ENCODE data around the gene PSMA6.
"Not testable (repeated sequence)": the region's sequence is repeated elsewhere in the genome, so short reads cannot be mapped to it uniquely, and the experiment has no call there.

The PSMA6 gene

GRCh38 chr14:35296545-35296944 is 4.4 kb downstream of the PSMA6 start:
- no peak overlapping the region for H3K27ac ChIP-seq
- TF ChIP-seq CTCF (conservative IDR thresholded peaks at IDR 0.05) = no peak

DNA sequence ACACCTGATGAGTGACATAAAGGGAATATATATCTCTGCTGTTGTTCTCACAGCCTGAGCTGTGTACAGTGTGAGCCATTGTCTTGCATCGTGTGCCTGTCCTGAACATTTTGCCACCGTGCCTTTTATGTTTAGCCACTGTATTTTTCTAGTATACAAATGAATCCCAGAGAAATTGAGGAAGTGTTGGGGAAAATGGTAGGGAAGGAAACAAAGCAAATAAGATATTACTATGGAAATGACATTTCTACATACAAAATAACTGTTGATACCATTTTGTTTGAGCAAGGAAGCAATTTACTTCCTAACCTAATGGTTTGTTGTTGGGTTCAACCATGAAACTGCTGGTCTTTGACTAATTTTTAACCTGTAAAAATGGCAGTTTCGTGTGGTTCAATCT is 5.5 kb downstream of the PSMA6 start:
- no peak overlapping the region for H3K27ac ChIP-seq
- no peak for TF ChIP-seq CTCF (conservative IDR thresholded peaks at IDR 0.05)

GRCh38 chr14:35298351-35298750 is 6.2 kb downstream of the PSMA6 start:
- TF ChIP-seq CTCF (conservative IDR thresholded peaks at IDR 0.05) = no peak
- H3K27ac ChIP-seq = no peak overlapping the region

DNA sequence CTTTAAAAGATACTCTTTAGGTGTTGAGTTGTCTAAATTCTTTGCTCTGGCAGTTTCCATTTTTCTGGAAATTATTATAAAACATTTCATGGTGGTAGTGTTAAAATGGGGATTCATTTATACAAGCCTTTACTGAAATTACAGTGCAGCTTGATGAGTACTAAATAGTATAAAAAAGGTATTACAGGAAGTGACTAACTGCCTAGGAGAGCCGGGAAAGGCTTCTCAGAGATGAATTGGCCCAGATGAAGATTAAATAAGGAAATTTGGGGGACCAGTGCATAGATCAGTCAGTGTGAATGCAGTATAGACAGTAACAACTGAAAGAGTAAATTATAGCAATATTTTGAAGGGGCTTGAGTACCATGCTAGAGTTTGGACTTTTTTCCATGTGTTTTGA is 7.5 kb downstream of the PSMA6 start:
- TF ChIP-seq CTCF (conservative IDR thresholded peaks at IDR 0.05) = no peak
- H3K27ac ChIP-seq = no peak overlapping the region

DNA sequence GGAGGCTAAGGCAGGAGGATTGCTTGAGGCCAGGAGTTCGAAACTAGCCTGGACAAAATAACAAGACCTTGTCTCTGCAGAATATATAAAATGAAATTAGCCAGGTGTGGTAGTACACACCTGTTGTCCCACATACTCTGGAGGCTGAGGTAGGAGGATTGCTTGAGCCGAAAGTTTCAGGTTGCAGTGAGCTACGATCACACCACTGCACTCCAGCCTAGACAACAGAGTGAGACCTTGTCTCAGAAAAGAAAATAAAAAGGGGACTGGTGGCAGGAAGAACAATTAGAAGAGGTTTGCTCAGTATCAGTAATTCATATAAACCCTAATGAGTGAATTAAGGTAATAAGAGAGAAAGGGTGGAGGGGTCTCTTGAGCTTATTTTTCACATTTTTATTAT is 8.0 kb downstream of the PSMA6 start:
- no peak for TF ChIP-seq CTCF (conservative IDR thresholded peaks at IDR 0.05)
- H3K27ac ChIP-seq = no peak overlapping the region

GRCh38 chr14:35301334-35301733 is 9.2 kb downstream of the PSMA6 start:
- H3K27ac ChIP-seq = not testable (repeated sequence)

DNA sequence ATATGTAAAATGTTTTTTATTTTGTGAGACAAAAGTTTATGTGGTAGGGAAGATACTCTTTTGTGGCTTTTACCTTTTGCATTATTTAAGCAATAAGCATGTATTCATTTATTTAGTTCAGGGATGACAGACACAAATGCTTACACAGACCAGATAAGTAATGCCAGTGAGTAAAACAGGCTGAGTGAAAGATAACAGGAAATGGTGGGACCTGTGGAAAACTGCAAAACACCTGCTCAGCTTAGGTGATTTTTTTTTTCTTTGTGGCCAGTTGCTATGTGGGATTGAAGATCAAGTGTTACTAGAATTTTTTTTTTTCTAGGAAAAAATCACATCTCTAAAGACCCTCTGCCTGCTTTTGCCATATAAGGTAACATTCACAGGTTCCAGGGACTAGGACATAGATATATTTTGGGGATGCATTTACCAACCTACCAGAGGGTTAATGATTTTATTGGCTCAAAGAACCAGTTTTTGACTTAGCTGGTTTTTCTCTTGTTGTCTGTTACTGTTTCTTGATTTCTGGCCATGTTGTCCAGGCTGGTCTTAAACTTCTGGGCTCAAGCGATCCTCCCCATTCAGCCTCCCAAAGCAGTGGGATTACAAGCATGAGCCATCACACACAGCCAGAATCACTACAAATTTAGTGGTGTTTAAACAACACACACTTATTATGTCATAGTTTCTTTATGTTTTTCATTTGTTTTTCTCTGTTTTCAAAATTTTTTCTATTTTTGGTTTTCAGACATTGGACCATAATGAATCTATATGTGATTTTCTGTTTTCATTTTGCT is 9.8 kb downstream of the PSMA6 start:
- no peak overlapping the region for H3K27ac ChIP-seq
- TF ChIP-seq CTCF (conservative IDR thresholded peaks at IDR 0.05) = no peak

DNA sequence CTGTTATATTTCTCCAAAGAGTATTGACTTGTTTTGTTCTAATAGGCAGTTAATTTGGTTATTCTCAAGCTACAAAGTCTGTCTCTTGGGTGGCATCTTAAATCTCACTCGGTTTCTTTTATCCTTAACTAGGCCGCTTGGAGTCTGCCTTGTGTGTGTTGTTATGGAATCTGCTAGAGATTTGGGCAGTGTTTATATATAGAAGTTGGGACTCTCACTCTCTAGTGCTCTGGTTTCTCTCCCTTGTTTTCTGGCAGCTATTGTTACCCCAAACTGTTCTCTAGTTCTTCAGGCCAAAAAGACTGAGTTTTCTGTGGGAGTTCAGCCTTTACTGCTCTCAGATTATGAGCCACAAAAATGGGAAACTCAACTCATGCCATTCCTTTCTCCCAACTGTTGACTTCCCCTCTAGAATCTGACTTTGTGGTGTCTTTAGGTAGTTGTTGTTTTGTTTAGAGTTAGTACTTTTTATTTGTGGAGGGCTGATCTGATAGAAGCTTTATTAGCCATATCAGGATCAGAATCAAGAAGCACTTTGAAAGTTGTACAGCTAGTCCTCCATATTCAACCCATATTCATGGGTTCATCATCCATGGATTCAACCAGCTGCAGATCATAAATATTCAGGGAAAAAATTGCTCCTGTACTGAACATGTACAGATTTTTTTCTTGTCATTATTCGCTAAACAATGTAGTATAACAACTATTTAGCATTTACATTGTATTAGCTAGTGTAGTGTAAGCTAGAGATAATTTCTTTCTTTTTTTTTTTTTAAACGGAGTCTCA is 11.2 kb downstream of the PSMA6 start:
- no peak for TF ChIP-seq CTCF (conservative IDR thresholded peaks at IDR 0.05)
- no peak overlapping the region for H3K27ac ChIP-seq

Data from VCaP (cell line).